PC-3 (cell line): ENCODE measurements around the gene AK4. TPM values are rescaled to one million over a fixed set of nuclear protein-coding genes. Genes with fewer than 3 reads are reported as not detected.

Source experiments
- ATAC-seq: fragments of 200-7000 bp; cut with Tn5 transposase; 2 replicates; pipeline ENCODE4 v1.9.1; 2020; ENCODE audit warnings: mild to moderate bottlenecking, moderate library complexity
- BruUV-seq: library from RNA; stranded (reverse); fragments of 400-500 nt; replicated peaks from 2 replicates; lab custom pipeline; 2021; lab: Mats Ljungman, UMichigan
- CTCF ChIA-PET: fragments of 300-600 bp; sonication (Branson Sonifier 250); formaldehyde crosslinking; loops from one replicate; lab custom pipeline; 2022; ENCODE audit warnings: antibody characterized with exemption; lab: Charles Lee
- POLR2A ChIA-PET: fragments of 300-600 bp; sonication (Branson Sonifier 250); formaldehyde crosslinking; loops from one replicate; lab custom pipeline; 2022; ENCODE audit warnings: antibody characterized with exemption; ENCODE audit not compliant: unreplicated experiment; lab: Charles Lee
- DNase-seq: peaks from one replicate; pipeline ENCODE4 v3.0.0-alpha.2; 2015
- H2AFZ ChIP-seq: fragments of 300-600 bp; sonication (generic); 2 replicates; pipeline ENCODE4 v1.6.0; 2016; ENCODE audit warnings: antibody characterized with exemption, low read length
- H3F3A ChIP-seq: fragments of 300-600 bp; sonication (generic); one replicate; pipeline ENCODE4 v1.6.0; 2017; ENCODE audit warnings: antibody characterized with exemption, low read length, control low read depth, mild to moderate bottlenecking; ENCODE audit not compliant: unreplicated experiment
- H3K27ac ChIP-seq: fragments of 300-600 bp; sonication (generic); 2 replicates; pipeline ENCODE4 v1.5.1; 2016; ENCODE audit warnings: mild to moderate bottlenecking, low read length
- H3K27me3 ChIP-seq: fragments of 300-600 bp; sonication (generic); 2 replicates; pipeline ENCODE4 v1.6.1; 2016; ENCODE audit warnings: low read length, mixed read lengths
- H3K36me3 ChIP-seq: fragments of 300-600 bp; sonication (generic); 2 replicates; pipeline ENCODE4 v1.6.1; 2016; ENCODE audit warnings: low read depth, mixed run types, low read length, mixed read lengths
- H3K4me1 ChIP-seq: fragments of 300-600 bp; sonication (generic); 2 replicates; pipeline ENCODE4 v1.5.1; 2016; ENCODE audit warnings: low read length; ENCODE audit not compliant: insufficient read depth
- H3K4me2 ChIP-seq: fragments of 300-600 bp; sonication (generic); 2 replicates; pipeline ENCODE4 v1.6.0; 2016; ENCODE audit warnings: low read length
- H3K4me3 ChIP-seq: fragments of 300-600 bp; sonication (generic); 2 replicates; pipeline ENCODE4 v1.5.1; 2016; ENCODE audit warnings: mild to moderate bottlenecking, low read length, mixed read lengths
- H3K79me2 ChIP-seq: fragments of 300-600 bp; sonication (generic); 2 replicates; pipeline ENCODE4 v1.6.1; 2017; ENCODE audit warnings: low read length, mixed read lengths
- H3K9ac ChIP-seq: fragments of 300-600 bp; sonication (generic); 2 replicates; pipeline ENCODE4 v1.6.0; 2016; ENCODE audit warnings: mild to moderate bottlenecking, low read length
- H3K9me2 ChIP-seq: fragments of 300-600 bp; sonication (generic); replicated peaks from 2 replicates; pipeline ENCODE4 v1.6.1; 2016; ENCODE audit warnings: mixed run types, low read length, mixed read lengths
- H3K9me3 ChIP-seq: fragments of 300-600 bp; sonication (generic); 2 replicates; pipeline ENCODE4 v1.6.1; 2016; ENCODE audit warnings: low read length, mixed read lengths
- H4K20me1 ChIP-seq: fragments of 300-600 bp; sonication (generic); 2 replicates; pipeline ENCODE4 v1.6.1; 2016; ENCODE audit warnings: low read length, mixed read lengths
- EZH2 ChIP-seq: fragments of 300-600 bp; sonication (generic); IDR thresholded peaks from one replicate; pipeline ENCODE4 v1.6.1; 2017; ENCODE audit warnings: antibody characterized with exemption, mild to moderate bottlenecking, low read length; ENCODE audit not compliant: unreplicated experiment
- EZH2phosphoT487 ChIP-seq: fragments of 300-600 bp; sonication (generic); IDR thresholded peaks from 2 replicates; pipeline ENCODE4 v1.6.1; 2018; ENCODE audit warnings: mild to moderate bottlenecking, antibody characterized with exemption, low read length, borderline replicate concordance
- intact Hi-C: fragments of 100-400 bp; cut with micrococcal nuclease; formaldehyde crosslinking; loops from 2 replicates; pipeline ENCODE4 v1.9.0; 2023
- total RNA-seq: library from RNA; depleted of rRNA; stranded (reverse); fragments of >200 nt; gene quantifications from 2 replicates; pipeline ENCODE4 v1.2.3, GENCODE V29; 2014
- TF ChIP-seq, protein P1 (sequence below): fragments of 300-600 bp; sonication (generic); conservative IDR thresholded peaks from 2 replicates; pipeline ENCODE4 v1.5.1; 2017; ENCODE audit warnings: antibody characterized with exemption, low read depth, mild to moderate bottlenecking, low read length

AK4 gene
- total RNA-seq, 1 experiment from 2014 or later: 98.9 TPM

GRCh38 chr1:65247419-65248359, 99.7 kb downstream of the AK4 start:
- Histone ChIP-seq H3K4me2 (0 out of 2 replicates have a peak overlapping the region, but pooled peaks have one; percentile 9), H3F3A (no peaks in the 10 kb centered on the region), H3K27me3 (no peaks in the 10 kb centered on the region), H3K36me3 (no peaks in the 10 kb centered on the region), H3K4me3 (no peak overlapping the region), H3K27ac (no peak overlapping the region), H2AFZ (no peak overlapping the region), H4K20me1 (no peaks in the 10 kb centered on the region), H3K9ac (no peak overlapping the region), H3K4me1 (peaks cover 8% of the 10 kb centered on the region; the same call in 1 of the 2 replicates), H3K9me3 (no peaks in the 10 kb centered on the region), H3K9me2 (no peaks in the 10 kb centered on the region), H3K79me2 (no peaks in the 10 kb centered on the region)
- intact Hi-C loops: no loop called here
- TF ChIP-seq, protein P1, sequence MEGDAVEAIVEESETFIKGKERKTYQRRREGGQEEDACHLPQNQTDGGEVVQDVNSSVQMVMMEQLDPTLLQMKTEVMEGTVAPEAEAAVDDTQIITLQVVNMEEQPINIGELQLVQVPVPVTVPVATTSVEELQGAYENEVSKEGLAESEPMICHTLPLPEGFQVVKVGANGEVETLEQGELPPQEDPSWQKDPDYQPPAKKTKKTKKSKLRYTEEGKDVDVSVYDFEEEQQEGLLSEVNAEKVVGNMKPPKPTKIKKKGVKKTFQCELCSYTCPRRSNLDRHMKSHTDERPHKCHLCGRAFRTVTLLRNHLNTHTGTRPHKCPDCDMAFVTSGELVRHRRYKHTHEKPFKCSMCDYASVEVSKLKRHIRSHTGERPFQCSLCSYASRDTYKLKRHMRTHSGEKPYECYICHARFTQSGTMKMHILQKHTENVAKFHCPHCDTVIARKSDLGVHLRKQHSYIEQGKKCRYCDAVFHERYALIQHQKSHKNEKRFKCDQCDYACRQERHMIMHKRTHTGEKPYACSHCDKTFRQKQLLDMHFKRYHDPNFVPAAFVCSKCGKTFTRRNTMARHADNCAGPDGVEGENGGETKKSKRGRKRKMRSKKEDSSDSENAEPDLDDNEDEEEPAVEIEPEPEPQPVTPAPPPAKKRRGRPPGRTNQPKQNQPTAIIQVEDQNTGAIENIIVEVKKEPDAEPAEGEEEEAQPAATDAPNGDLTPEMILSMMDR: no peak
- TF ChIP-seq EZH2 (no peak), EZH2phosphoT487 (no peak)
- POLR2A ChIA-PET: no interaction called here
- no TSS peak for BruUV-seq
- ATAC-seq (peak; percentile 29; the same call in 1 of the 2 replicates), DNase-seq (peak; percentile 76)
- CTCF ChIA-PET: no interaction called here

- Histone ChIP-seq H3K9me2 (no peaks in the 10 kb centered on the region), H3K4me1 (peaks cover 17% of the 10 kb centered on the region; the same call in 1 of the 2 replicates), H3K9ac (no peak overlapping the region), H3K79me2 (peaks cover 7% of the 10 kb centered on the region), H3K27ac (no peak overlapping the region), H3K27me3 (no peaks in the 10 kb centered on the region), H3F3A (no peaks in the 10 kb centered on the region), H4K20me1 (no peaks in the 10 kb centered on the region), H3K4me3 (no peak overlapping the region), H3K4me2 (no peak overlapping the region), H3K36me3 (no peaks in the 10 kb centered on the region), H3K9me3 (no peaks in the 10 kb centered on the region), H2AFZ (no peak overlapping the region)
- TF ChIP-seq, protein P1: no peak
- TF ChIP-seq EZH2phosphoT487 (no peak), EZH2 (no peak)
- intact Hi-C loops: no loop called here
- DNase-seq: peak; percentile 56
- ChIA-PET POLR2A (no interaction called here), CTCF (no interaction called here)
- BruUV-seq: no TSS peak
- no peak for ATAC-seq
These were observed 102.8 kb downstream of the AK4 start for GRCh38 chr1:65250826-65251225.
